T1000 (cell line): ENCODE data around the gene GRID2.
"Not testable (repeated sequence)": the region's sequence is repeated elsewhere in the genome, so short reads cannot be mapped to it uniquely, and the experiment has no call there.

Experiments
- DNase-seq: peaks from one replicate; lab custom pipeline; 2025; ENCODE audit warnings: mixed read lengths; lab: John Stamatoyannopoulos, UW

GRID2 gene

GRCh38 chr4:93671093-93671492 lies 1367.3 kb downstream of the GRID2 start:
- no peak for DNase-seq

- DNase-seq, result not testable (repeated sequence)
Measured at GRCh38 chr4:93676937-93677336, 1373.2 kb downstream of the GRID2 start.

GRCh38 chr4:93684571-93684970 lies 1380.8 kb downstream of the GRID2 start:
- no peak for DNase-seq

GRCh38 chr4:93687304-93687703 lies 1383.5 kb downstream of the GRID2 start:
- no peak for DNase-seq

GRCh38 chr4:93688978-93689377 lies 1385.2 kb downstream of the GRID2 start:
- DNase-seq, result no peak

- DNase-seq, result no peak
Measured at GRCh38 chr4:93693141-93693540, 1389.4 kb downstream of the GRID2 start.

- DNase-seq, result no peak
Measured at GRCh38 chr4:93698686-93699085, 1394.9 kb downstream of the GRID2 start.

- no peak for DNase-seq
Measured at GRCh38 chr4:93700571-93700970, 1396.8 kb downstream of the GRID2 start.

- no peak for DNase-seq
Measured at GRCh38 chr4:93710101-93710846, 1406.5 kb downstream of the GRID2 start.

- DNase-seq, result no peak
Measured at GRCh38 chr4:93710847-93711430, 1407.2 kb downstream of the GRID2 start.

GRCh38 chr4:93718233-93718632 lies 1414.5 kb downstream of the GRID2 start:
- no peak for DNase-seq

- no peak for DNase-seq
Measured at GRCh38 chr4:93719552-93719951, 1415.8 kb downstream of the GRID2 start.

- DNase-seq, result no peak
Measured at GRCh38 chr4:93722446-93722845, 1418.7 kb downstream of the GRID2 start.

- no peak for DNase-seq
Measured at GRCh38 chr4:93730251-93730650, 1426.5 kb downstream of the GRID2 start.

- DNase-seq, result no peak
Measured at GRCh38 chr4:93730760-93731159, 1427.0 kb downstream of the GRID2 start.

- no peak for DNase-seq
Measured at GRCh38 chr4:93731456-93731855, 1427.7 kb downstream of the GRID2 start.

- no peak for DNase-seq
Measured at GRCh38 chr4:93732509-93732908, 1428.7 kb downstream of the GRID2 start.

- DNase-seq, result no peak
Measured at GRCh38 chr4:93740890-93741289, 1437.1 kb downstream of the GRID2 start.

- DNase-seq, result no peak
Measured at GRCh38 chr4:93743022-93743421, 1439.3 kb downstream of the GRID2 start.

- DNase-seq, result no peak
Measured at GRCh38 chr4:93743635-93744034, 1439.9 kb downstream of the GRID2 start.

GRCh38 chr4:93744961-93745360 lies 1441.2 kb downstream of the GRID2 start:
- no peak for DNase-seq

GRCh38 chr4:93746031-93746430 lies 1442.3 kb downstream of the GRID2 start:
- no peak for DNase-seq

- no peak for DNase-seq
Measured at GRCh38 chr4:93747220-93747619, 1443.5 kb downstream of the GRID2 start.
